HepG2 (cell line): ENCODE measurements around the gene CSNK1A1. TPM values are rescaled to one million over a fixed set of nuclear protein-coding genes. Genes with fewer than 3 reads are reported as not detected.

Experiments used
- KLF13 ChIP-seq: sonication (generic); formaldehyde crosslinking; IDR thresholded peaks from 2 replicates; pipeline ENCODE4 v1.4.0; 2020; ENCODE audit warnings: mild to moderate bottlenecking, missing genetic modification reagents
- PRPF4 ChIP-seq: fragments of 200-400 bp; formaldehyde crosslinking; IDR thresholded peaks from 2 replicates; pipeline ENCODE4 v1.6.1; 2016; ENCODE audit warnings: low read length, low read depth; ENCODE audit not compliant: poor library complexity, severe bottlenecking
- RAD51 ChIP-seq: fragments of 450-650 bp; IDR thresholded peaks from 2 replicates; pipeline ENCODE4 v1.6.1; 2016; ENCODE audit warnings: borderline replicate concordance
- YEATS2 ChIP-seq: sonication (generic); formaldehyde crosslinking; IDR thresholded peaks from 2 replicates; pipeline ENCODE4 v1.4.0; 2020; ENCODE audit warnings: missing genetic modification reagents, borderline replicate concordance
- ZKSCAN5 ChIP-seq: sonication (generic); formaldehyde crosslinking; IDR thresholded peaks from 2 replicates; pipeline ENCODE4 v1.5.1; 2020; ENCODE audit warnings: mild to moderate bottlenecking, missing genetic modification reagents
- ZMAT3 ChIP-seq: sonication (generic); formaldehyde crosslinking; conservative IDR thresholded peaks from 2 replicates; pipeline ENCODE4 v1.7.0; 2021; ENCODE audit warnings: missing genetic modification reagents
- ZNF136 ChIP-seq: sonication (generic); formaldehyde crosslinking; IDR thresholded peaks from 2 replicates; pipeline ENCODE4 v1.8.1; 2022; ENCODE audit warnings: low read depth, mild to moderate bottlenecking, moderate library complexity, missing genetic modification reagents
- ZNF160 ChIP-seq: sonication (generic); formaldehyde crosslinking; IDR thresholded peaks from 2 replicates; pipeline ENCODE4 v1.8.0; 2022; ENCODE audit warnings: mild to moderate bottlenecking, inconsistent platforms, missing genetic modification reagents
- ZNF253 ChIP-seq: sonication (generic); formaldehyde crosslinking; IDR thresholded peaks from 2 replicates; pipeline ENCODE4 v1.8.0; 2022; ENCODE audit warnings: mild to moderate bottlenecking, missing genetic modification reagents, borderline replicate concordance
- ZSCAN21 ChIP-seq: sonication (generic); formaldehyde crosslinking; IDR thresholded peaks from 2 replicates; pipeline ENCODE4 v1.8.0; 2022; ENCODE audit warnings: mild to moderate bottlenecking, missing genetic modification reagents, moderate library complexity, borderline replicate concordance
- polyA plus RNA-seq, 8 experiments: library from polyadenylated mRNA; depleted of rRNA in 3 of 8; stranded (reverse) in 7 of 8; unstranded in 1 of 8; fragments of >200 nt; fragmentation: Illumina TruSeq in 4 of 8; extraction: Trizol in 4 of 8; gene quantifications; 2 replicates each; pipeline versions ENCODE4 v1.2.1 to v1.2.3, GENCODE V29; 2011 to 2016; ENCODE audit warnings: low read depth in 4 of 8, missing spikeins in 1 of 8, mixed read lengths in 1 of 8; ENCODE audit not compliant: insufficient read depth in 1 of 8
- total RNA-seq, 5 experiments: library from RNA; depleted of rRNA; stranded (reverse); fragments of >200 nt; fragmentation: Illumina TruSeq; extraction: Trizol; gene quantifications; 2 replicates each; pipeline ENCODE4 v1.2.3, GENCODE V29; 2016; ENCODE audit warnings: low read depth in 1 of 5
- TF ChIP-seq, protein P1 (sequence below): sonication (generic); formaldehyde crosslinking; IDR thresholded peaks from 2 replicates; pipeline ENCODE4 v1.5.0; 2020; ENCODE audit warnings: mild to moderate bottlenecking, low read depth, missing genetic modification reagents, borderline replicate concordance
- TF ChIP-seq, protein P2 (sequence below): sonication (generic); formaldehyde crosslinking; IDR thresholded peaks from 2 replicates; pipeline ENCODE4 v1.4.0; 2020; ENCODE audit warnings: missing genetic modification reagents, borderline replicate concordance
- TF ChIP-seq, protein P3 (sequence below): sonication (generic); formaldehyde crosslinking; IDR thresholded peaks from 2 replicates; pipeline ENCODE4 v1.8.1; 2022; ENCODE audit warnings: mild to moderate bottlenecking, missing genetic modification reagents
- TF ChIP-seq, protein P4 (sequence below), 2 experiments: sonication (generic) in 1 of 2; formaldehyde crosslinking in 1 of 2; IDR thresholded peaks; 2 replicates each; pipeline versions ENCODE4 v1.4.0 to v1.6.1; 2018 to 2020; ENCODE audit warnings: missing genetic modification reagents in 2 of 2, borderline replicate concordance in 1 of 2, low read depth in 1 of 2, mild to moderate bottlenecking in 1 of 2, missing biosample characterization in 1 of 2
- TF ChIP-seq, protein P5 (sequence below): sonication (generic); formaldehyde crosslinking; IDR thresholded peaks from 2 replicates; pipeline ENCODE4 v1.4.0; 2020; ENCODE audit warnings: missing genetic modification reagents, borderline replicate concordance

CSNK1A1 gene
- total and polyA plus RNA-seq, 2 of the 13 experiments (the other 11 are each of a cell fraction or from before 2014, with no cell fraction given): 89.0 to 149 TPM

DNA sequence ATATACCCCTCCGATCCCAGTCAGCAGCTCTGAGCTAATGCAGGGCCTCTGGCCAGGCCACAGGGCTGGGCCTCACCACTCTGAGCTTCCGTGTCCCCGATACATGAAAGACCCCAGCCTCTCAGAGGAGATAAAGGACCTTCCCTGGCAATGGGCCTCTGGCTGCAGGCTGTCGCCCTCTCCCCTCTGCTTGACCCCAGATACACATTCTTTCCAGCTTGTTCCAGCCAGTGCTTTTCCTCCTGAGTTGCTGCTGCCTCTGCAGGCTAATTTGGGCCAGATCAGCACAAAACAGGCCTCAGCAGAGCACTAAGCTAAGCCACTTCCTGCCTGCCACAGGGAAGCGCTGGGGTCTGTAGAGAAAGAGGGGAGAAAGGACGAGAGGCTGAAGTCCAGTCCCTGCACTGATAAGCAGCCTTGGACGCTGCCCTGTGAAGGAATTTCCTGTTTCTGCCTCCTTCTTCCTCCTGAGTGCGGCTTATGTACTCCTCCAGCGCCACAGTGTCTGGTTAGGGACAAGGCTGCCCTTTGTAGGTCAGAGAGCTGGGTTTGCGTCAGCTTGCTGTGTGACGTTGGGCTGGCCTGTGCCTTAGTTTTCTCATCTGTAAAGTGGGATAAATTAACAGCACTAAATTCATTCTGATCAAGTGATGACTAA, 99.1 kb downstream of the CSNK1A1 start (continued):
- TF ChIP-seq, protein P1, sequence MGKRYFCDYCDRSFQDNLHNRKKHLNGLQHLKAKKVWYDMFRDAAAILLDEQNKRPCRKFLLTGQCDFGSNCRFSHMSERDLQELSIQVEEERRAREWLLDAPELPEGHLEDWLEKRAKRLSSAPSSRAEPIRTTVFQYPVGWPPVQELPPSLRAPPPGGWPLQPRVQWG (CRISPR knock-in tag): no peak
- TF ChIP-seq ZKSCAN5 (CRISPR knock-in tag) (no peak), YEATS2 (peak; percentile 61; the same call in 1 of the 2 replicates), PRPF4 (no peak), ZSCAN21 (CRISPR knock-in tag) (no peak), ZNF160 (CRISPR knock-in tag) (0 out of 2 replicates have a peak, but pooled peaks have one; percentile 29), RAD51 (no peak), ZMAT3 (CRISPR knock-in tag) (no peak), KLF13 (CRISPR knock-in tag) (no peak), ZNF136 (CRISPR knock-in tag) (peak; percentile 71), ZNF253 (CRISPR knock-in tag) (no peak)
- TF ChIP-seq, protein P2, sequence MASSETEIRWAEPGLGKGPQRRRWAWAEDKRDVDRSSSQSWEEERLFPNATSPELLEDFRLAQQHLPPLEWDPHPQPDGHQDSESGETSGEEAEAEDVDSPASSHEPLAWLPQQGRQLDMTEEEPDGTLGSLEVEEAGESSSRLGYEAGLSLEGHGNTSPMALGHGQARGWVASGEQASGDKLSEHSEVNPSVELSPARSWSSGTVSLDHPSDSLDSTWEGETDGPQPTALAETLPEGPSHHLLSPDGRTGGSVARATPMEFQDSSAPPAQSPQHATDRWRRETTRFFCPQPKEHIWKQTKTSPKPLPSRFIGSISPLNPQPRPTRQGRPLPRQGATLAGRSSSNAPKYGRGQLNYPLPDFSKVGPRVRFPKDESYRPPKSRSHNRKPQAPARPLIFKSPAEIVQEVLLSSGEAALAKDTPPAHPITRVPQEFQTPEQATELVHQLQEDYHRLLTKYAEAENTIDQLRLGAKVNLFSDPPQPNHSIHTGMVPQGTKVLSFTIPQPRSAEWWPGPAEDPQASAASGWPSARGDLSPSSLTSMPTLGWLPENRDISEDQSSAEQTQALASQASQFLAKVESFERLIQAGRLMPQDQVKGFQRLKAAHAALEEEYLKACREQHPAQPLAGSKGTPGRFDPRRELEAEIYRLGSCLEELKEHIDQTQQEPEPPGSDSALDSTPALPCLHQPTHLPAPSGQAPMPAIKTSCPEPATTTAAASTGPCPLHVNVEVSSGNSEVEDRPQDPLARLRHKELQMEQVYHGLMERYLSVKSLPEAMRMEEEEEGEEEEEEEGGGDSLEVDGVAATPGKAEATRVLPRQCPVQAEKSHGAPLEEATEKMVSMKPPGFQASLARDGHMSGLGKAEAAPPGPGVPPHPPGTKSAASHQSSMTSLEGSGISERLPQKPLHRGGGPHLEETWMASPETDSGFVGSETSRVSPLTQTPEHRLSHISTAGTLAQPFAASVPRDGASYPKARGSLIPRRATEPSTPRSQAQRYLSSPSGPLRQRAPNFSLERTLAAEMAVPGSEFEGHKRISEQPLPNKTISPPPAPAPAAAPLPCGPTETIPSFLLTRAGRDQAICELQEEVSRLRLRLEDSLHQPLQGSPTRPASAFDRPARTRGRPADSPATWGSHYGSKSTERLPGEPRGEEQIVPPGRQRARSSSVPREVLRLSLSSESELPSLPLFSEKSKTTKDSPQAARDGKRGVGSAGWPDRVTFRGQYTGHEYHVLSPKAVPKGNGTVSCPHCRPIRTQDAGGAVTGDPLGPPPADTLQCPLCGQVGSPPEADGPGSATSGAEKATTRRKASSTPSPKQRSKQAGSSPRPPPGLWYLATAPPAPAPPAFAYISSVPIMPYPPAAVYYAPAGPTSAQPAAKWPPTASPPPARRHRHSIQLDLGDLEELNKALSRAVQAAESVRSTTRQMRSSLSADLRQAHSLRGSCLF (CRISPR knock-in tag): 0 out of 2 replicates have a peak, but pooled peaks have one; percentile 59
- TF ChIP-seq, protein P3, sequence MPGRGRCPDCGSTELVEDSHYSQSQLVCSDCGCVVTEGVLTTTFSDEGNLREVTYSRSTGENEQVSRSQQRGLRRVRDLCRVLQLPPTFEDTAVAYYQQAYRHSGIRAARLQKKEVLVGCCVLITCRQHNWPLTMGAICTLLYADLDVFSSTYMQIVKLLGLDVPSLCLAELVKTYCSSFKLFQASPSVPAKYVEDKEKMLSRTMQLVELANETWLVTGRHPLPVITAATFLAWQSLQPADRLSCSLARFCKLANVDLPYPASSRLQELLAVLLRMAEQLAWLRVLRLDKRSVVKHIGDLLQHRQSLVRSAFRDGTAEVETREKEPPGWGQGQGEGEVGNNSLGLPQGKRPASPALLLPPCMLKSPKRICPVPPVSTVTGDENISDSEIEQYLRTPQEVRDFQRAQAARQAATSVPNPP (CRISPR knock-in tag): no peak
- TF ChIP-seq, protein P4, sequence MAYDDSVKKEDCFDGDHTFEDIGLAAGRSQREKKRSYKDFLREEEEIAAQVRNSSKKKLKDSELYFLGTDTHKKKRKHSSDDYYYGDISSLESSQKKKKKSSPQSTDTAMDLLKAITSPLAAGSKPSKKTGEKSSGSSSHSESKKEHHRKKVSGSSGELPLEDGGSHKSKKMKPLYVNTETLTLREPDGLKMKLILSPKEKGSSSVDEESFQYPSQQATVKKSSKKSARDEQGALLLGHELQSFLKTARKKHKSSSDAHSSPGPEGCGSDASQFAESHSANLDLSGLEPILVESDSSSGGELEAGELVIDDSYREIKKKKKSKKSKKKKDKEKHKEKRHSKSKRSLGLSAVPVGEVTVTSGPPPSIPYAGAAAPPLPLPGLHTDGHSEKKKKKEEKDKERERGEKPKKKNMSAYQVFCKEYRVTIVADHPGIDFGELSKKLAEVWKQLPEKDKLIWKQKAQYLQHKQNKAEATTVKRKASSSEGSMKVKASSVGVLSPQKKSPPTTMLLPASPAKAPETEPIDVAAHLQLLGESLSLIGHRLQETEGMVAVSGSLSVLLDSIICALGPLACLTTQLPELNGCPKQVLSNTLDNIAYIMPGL (CRISPR knock-in tag; IDR thresholded peaks at IDR 0.05; ENCODE audit: borderline replicate concordance in 1 of 2, low read depth in 1 of 2): peak; percentile 63 to 89; a peak in 3 of 4 replicates
- TF ChIP-seq, protein P5, sequence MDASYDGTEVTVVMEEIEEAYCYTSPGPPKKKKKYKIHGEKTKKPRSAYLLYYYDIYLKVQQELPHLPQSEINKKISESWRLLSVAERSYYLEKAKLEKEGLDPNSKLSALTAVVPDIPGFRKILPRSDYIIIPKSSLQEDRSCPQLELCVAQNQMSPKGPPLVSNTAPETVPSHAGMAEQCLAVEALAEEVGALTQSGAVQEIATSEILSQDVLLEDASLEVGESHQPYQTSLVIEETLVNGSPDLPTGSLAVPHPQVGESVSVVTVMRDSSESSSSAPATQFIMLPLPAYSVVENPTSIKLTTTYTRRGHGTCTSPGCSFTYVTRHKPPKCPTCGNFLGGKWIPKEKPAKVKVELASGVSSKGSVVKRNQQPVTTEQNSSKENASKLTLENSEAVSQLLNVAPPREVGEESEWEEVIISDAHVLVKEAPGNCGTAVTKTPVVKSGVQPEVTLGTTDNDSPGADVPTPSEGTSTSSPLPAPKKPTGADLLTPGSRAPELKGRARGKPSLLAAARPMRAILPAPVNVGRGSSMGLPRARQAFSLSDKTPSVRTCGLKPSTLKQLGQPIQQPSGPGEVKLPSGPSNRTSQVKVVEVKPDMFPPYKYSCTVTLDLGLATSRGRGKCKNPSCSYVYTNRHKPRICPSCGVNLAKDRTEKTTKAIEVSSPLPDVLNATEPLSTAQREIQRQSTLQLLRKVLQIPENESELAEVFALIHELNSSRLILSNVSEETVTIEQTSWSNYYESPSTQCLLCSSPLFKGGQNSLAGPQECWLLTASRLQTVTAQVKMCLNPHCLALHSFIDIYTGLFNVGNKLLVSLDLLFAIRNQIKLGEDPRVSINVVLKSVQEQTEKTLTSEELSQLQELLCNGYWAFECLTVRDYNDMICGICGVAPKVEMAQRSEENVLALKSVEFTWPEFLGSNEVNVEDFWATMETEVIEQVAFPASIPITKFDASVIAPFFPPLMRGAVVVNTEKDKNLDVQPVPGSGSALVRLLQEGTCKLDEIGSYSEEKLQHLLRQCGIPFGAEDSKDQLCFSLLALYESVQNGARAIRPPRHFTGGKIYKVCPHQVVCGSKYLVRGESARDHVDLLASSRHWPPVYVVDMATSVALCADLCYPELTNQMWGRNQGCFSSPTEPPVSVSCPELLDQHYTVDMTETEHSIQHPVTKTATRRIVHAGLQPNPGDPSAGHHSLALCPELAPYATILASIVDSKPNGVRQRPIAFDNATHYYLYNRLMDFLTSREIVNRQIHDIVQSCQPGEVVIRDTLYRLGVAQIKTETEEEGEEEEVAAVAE (CRISPR knock-in tag): peak; percentile 50; the same call in 1 of the 2 replicates
